Thyroid gland (tissue), 4 donors: ENCODE measurements around the gene C20orf204. TPM values are rescaled to one million over a fixed set of nuclear protein-coding genes. Genes with fewer than 3 reads are reported as not detected.

ENCODE experiments used
- DNase-seq, 2 donors: peaks; one replicate each; pipeline ENCODE4 v3.0.0-alpha.2; 2019
- H3K27ac ChIP-seq, 3 donors: fragments of 200-600 bp; sonication (generic); 1 replicate in 2 of 3; 2 replicates in 1 of 3; pipeline ENCODE4 v1.5.1; 2016 to 2019; ENCODE audit warnings: mild to moderate bottlenecking in 1 of 3, moderate library complexity in 1 of 3
- H3K27me3 ChIP-seq: fragments of 200-600 bp; sonication (generic); one replicate; pipeline ENCODE4 v1.5.1; 2019
- H3K36me3 ChIP-seq, 2 donors: fragments of 200-600 bp; sonication (generic); one replicate each; pipeline ENCODE4 v1.5.1; 2016 to 2019
- H3K4me1 ChIP-seq, 2 donors: fragments of 200-600 bp; sonication (generic); one replicate each; pipeline ENCODE4 v1.5.1; 2017 to 2019
- H3K4me3 ChIP-seq, 3 donors: fragments of 200-600 bp; sonication (generic); replicated peaks in 1 of 3; 1 replicate in 2 of 3; 2 replicates in 1 of 3; pipeline ENCODE4 v1.5.1; 2016; ENCODE audit warnings: mild to moderate bottlenecking in 1 of 3
- H3K9me3 ChIP-seq: fragments of 200-600 bp; sonication (generic); one replicate; pipeline ENCODE4 v1.5.1; 2017
- CTCF ChIP-seq, 6 experiments: fragments of 200-600 bp in 3 of 6; fragments of 450-650 bp in 3 of 6; sonication (generic) in 3 of 6; IDR thresholded peaks; one replicate each; pipeline ENCODE4 v1.5.1; 2016 to 2019; ENCODE audit warnings: antibody characterized with exemption in 6 of 6, mild to moderate bottlenecking in 2 of 6, inconsistent platforms in 1 of 6, moderate library complexity in 1 of 6
- POLR2A ChIP-seq, 2 donors: fragments of 450-650 bp; IDR thresholded peaks; one replicate each; pipeline ENCODE4 v1.6.1; 2017; ENCODE audit warnings: antibody characterized with exemption in 2 of 2, mild to moderate bottlenecking in 2 of 2, moderate library complexity in 1 of 2
- WGBS, 2 donors: methylation state at CpG; one replicate each; pipeline ENCODE4 v1.1.5; 2017; 5-methylcytosine and 5-hydroxymethylcytosine counted together
- intact Hi-C: fragments of 100-400 bp; cut with DNase I; formaldehyde crosslinking; loops from one replicate; pipeline ENCODE4 v1.15.1; 2023
- total RNA-seq, 4 donors: library from RNA; depleted of rRNA; stranded (reverse); fragments of >200 nt; gene quantifications; one replicate each; pipeline ENCODE4 v1.2.3, GENCODE V29; 2016

The C20orf204 gene
- total RNA-seq, 4 donors from 2014 or later, result 0.11 to 2.6 (median 0.59) TPM

DNA sequence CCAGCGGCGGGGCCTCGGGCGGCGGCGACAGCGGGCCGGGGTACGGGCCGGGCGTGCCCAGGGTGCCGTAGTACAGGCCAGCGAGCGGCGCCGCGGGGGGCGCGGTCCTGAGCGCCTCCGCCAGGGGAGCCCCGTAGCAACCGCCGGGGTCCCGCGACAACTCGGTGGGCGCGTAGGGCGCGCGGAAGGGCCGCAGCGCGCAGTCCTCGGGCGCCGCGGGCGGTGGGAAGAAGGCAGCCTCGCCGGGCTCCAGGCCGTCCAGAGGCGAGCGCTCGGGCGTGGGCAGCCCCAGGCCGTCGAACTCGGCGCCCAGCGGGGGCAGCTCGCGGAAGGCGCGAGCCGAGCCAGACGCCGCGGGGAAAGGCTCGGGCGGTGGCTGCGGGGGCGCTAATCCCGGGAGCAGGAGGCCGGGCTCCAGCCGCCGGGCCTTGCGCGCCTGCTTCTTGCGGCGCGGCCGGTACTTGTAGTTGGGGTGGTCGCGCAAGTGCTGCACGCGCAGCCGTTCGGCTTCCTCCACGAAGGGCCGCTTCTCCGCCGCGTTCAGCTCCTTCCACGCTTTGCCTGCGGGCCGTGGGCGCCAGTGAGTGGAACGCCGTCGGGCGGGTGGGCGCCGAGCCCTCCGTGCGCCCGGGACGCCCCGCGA is 12.5 kb downstream of the C20orf204 start:
- Histone ChIP-seq H3K4me3 (peak overlapping the region in 1 of 3 donors; percentile 26), H3K27me3 (peaks cover 4% of the 10 kb centered on the region), H3K36me3 (peaks cover 4% of the 10 kb centered on the region in 2 donors), H3K9me3 (no peaks in the 10 kb centered on the region), H3K4me1 (peaks cover 3 to 10% of the 10 kb centered on the region in 2 donors), H3K27ac (no peak overlapping the region)
- WGBS, 2 donors, result 1% methylated on average over 22 of the region's 101 CpGs; no CpG with 5 or more reads in 1 of the 2 donors
- intact Hi-C loops, result no loop called here
- DNase-seq, result no peak
- no peak for TF ChIP-seq CTCF (IDR thresholded peaks at IDR 0.05)
- no peak for TF ChIP-seq POLR2A (IDR thresholded peaks at IDR 0.05)

DNA sequence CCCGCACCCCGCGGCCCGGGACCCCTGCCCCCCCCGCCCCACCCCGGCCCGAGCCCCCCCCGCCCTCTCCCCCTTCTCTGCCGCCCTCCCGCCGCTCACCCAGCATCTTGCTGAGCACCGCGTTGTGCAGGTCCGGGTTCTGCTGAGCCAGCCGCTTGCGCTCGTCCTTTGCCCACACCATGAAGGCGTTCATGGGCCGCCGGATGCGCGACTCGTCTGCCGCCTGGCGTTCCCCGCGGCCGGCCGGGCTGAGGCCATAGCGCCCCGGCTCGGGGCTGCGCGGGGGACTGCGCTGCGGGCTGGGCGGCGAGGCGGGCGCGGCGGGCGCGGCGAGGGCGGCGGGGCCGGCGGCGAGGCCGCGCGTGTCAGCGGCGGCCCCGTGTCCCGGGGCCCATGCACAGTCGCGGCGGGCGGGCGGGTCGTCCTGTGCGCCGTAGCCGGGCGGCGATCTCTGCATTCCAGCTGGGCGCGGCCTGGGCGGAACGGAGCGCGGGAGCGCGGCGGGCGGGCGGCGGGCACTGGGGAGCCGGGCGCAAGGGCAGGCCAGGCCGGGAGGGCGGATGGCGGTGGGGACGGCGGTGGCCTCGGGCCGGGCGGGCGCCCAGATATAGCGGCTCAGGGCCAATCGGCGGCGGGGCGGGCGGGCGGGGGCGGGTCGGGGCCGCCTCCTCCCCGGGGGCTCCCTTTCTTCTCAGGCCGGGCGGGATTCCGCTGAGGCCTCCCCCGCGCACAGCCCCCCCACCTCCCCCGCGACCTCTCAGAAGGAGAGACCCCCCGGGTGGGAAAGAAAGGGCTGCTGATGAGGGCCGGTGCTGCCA is 13.3 kb downstream of the C20orf204 start, which contains the start of gene SOX18:
Gene SOX18 (minus strand): TSS at position 580 of the 818 bp plus-strand sequence. CDS start 123 bp downstream, at position 457.
- intact Hi-C loops, result no loop called here

GRCh38 chr20:64049878-64050260 is 13.9 kb downstream of the C20orf204 start:
- TF ChIP-seq POLR2A (IDR thresholded peaks at IDR 0.05), result no peak
- no peak for TF ChIP-seq CTCF (IDR thresholded peaks at IDR 0.05)
- Histone ChIP-seq H3K9me3 (no peaks in the 10 kb centered on the region), H3K4me1 (peaks cover 3 to 10% of the 10 kb centered on the region in 2 donors), H3K27me3 (peaks cover 4% of the 10 kb centered on the region), H3K36me3 (peaks cover 4% of the 10 kb centered on the region in 2 donors), H3K4me3 (peak overlapping the region in 1 of 3 donors; percentile 23), H3K27ac (peak overlapping the region; percentile 62 to 70 (median 68))
- intact Hi-C loops, result no loop called here
- no peak for DNase-seq
- WGBS, 2 donors, result 40 to 57% methylated on average over 2 to 6 of the region's 16 CpGs

More for the DNA sequence above, 13.3 kb downstream of the C20orf204 start, which contains the start of gene SOX18:
- Histone ChIP-seq H3K36me3 (peaks cover 4% of the 10 kb centered on the region in 2 donors), H3K4me1 (peaks cover 3 to 10% of the 10 kb centered on the region in 2 donors), H3K9me3 (no peaks in the 10 kb centered on the region), H3K4me3 (peak within 1 kb of the TSS in 1 of 3 donors; percentile 26), H3K27me3 (peaks cover 4% of the 10 kb centered on the region), H3K27ac (peak within 1 kb of the TSS; percentile 62 to 70 (median 68))
- no CpG with 5 or more reads among the region's 111 CpGs for WGBS, 2 donors
- DNase-seq, result no peak
- TF ChIP-seq POLR2A (IDR thresholded peaks at IDR 0.05) (no peak), CTCF (IDR thresholded peaks at IDR 0.05) (no peak)

DNA sequence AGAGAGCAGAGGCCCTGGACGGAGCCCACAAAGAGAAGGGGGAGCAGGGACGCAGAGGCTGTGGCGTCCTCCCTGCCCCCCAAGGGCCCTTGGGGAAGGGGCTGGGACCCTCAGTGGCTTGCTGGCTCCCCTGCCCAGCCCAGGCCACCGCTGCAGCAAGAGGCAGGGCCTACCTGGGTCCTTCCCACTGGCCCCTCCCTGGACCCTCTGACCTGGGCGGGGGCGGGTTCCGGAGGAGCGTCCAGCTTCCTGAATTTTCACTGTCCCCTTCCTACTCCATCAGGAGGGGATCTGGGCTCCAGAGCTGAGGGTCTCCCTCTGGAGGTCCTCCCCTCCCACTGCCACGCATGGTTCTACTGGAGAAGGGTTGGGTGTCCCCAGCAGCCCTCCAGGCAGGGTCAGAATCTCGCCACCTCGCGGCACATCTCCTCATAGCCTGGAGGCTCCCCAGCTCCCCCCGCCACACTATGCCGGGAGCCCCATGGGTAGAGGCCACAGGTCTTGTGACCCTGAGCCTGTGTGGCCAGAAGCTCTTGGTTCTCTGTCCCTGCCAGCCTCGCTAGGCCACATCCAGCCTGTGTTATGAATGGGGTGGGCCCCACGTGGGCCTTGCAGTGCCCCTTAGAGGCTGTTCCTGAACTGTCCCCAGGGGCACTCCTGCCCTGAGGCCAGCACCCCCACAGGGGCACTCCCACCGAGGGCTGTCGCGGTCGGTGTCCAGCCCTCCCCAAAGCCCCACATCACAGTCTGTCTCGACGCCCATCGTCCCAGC is 14.5 kb downstream of the C20orf204 start:
- Histone ChIP-seq H3K36me3 (peaks cover 4% of the 10 kb centered on the region in 2 donors), H3K27ac (peak overlapping the region; percentile 62 to 70 (median 68)), H3K27me3 (peaks cover 4% of the 10 kb centered on the region), H3K4me3 (peak overlapping the region in 1 of 3 donors; percentile 23), H3K4me1 (peaks cover 3 to 10% of the 10 kb centered on the region in 2 donors), H3K9me3 (no peaks in the 10 kb centered on the region)
- intact Hi-C loops, result no loop called here
- TF ChIP-seq POLR2A (IDR thresholded peaks at IDR 0.05), result no peak
- no peak for TF ChIP-seq CTCF (IDR thresholded peaks at IDR 0.05)
- no peak for DNase-seq
- WGBS, 2 donors, result 68 to 80% methylated on average over 6 to 13 of the region's 23 CpGs
